HUES64 (cell line): ENCODE measurements around the gene SART3. TPM values are rescaled to one million over a fixed set of nuclear protein-coding genes. Genes with fewer than 3 reads are reported as not detected.
A peak's percentile ranks its signal among the peaks of the same experiment; 100 is the strongest.

ENCODE experiments used
- H3K27ac ChIP-seq: 2 replicates; pipeline ENCODE4 v1.7.0; 2013; ENCODE audit warnings: low read depth, low read length, inconsistent platforms
- H3K27me3 ChIP-seq: 2 replicates; pipeline ENCODE4 v1.6.1; 2013; ENCODE audit warnings: mild to moderate bottlenecking, low read length; ENCODE audit not compliant: insufficient read depth
- H3K36me3 ChIP-seq: 2 replicates; pipeline ENCODE4 v1.6.1; 2013; ENCODE audit warnings: mild to moderate bottlenecking, low read length; ENCODE audit not compliant: insufficient read depth
- H3K4me1 ChIP-seq: 2 replicates; pipeline ENCODE4 v1.6.1; 2013; ENCODE audit warnings: mild to moderate bottlenecking, low read length, moderate library complexity; ENCODE audit not compliant: insufficient read depth
- H3K4me3 ChIP-seq: 2 replicates; pipeline ENCODE4 v1.5.1; 2013; ENCODE audit warnings: mild to moderate bottlenecking, low read length, moderate library complexity
- H3K9ac ChIP-seq: 2 replicates; pipeline ENCODE4 v1.6.1; 2013; ENCODE audit warnings: mild to moderate bottlenecking, low read depth, low read length
- H3K9me3 ChIP-seq: 2 replicates; pipeline ENCODE4 v1.6.1; 2013; ENCODE audit warnings: low read depth, low read length; ENCODE audit not compliant: insufficient read depth
- WGBS: fragments of 150-250, 120-280 bp; methylation state at CpG from one replicate; pipeline ENCODE4 v1.1.7; 2013; ENCODE audit warnings: missing lambda C conversion rate; 5-methylcytosine and 5-hydroxymethylcytosine counted together
- polyA plus RNA-seq, 2 experiments: library from polyadenylated mRNA; stranded (reverse); fragments of 50-300 nt; gene quantifications; one replicate each; pipeline ENCODE4 v1.2.3, GENCODE V29; 2013

SART3 gene, protein sequence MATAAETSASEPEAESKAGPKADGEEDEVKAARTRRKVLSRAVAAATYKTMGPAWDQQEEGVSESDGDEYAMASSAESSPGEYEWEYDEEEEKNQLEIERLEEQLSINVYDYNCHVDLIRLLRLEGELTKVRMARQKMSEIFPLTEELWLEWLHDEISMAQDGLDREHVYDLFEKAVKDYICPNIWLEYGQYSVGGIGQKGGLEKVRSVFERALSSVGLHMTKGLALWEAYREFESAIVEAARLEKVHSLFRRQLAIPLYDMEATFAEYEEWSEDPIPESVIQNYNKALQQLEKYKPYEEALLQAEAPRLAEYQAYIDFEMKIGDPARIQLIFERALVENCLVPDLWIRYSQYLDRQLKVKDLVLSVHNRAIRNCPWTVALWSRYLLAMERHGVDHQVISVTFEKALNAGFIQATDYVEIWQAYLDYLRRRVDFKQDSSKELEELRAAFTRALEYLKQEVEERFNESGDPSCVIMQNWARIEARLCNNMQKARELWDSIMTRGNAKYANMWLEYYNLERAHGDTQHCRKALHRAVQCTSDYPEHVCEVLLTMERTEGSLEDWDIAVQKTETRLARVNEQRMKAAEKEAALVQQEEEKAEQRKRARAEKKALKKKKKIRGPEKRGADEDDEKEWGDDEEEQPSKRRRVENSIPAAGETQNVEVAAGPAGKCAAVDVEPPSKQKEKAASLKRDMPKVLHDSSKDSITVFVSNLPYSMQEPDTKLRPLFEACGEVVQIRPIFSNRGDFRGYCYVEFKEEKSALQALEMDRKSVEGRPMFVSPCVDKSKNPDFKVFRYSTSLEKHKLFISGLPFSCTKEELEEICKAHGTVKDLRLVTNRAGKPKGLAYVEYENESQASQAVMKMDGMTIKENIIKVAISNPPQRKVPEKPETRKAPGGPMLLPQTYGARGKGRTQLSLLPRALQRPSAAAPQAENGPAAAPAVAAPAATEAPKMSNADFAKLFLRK
- polyA plus RNA-seq (2013, experiment 1 of 2) = 55.9 TPM
- polyA plus RNA-seq (2013, experiment 2 of 2) = 51.0 TPM

- H3K9ac ChIP-seq = peak within 1 kb of the TSS; percentile 96
- H3K27me3 ChIP-seq = no peaks in the 10 kb centered on the region
- H3K9me3 ChIP-seq = no peaks in the 10 kb centered on the region
- peaks cover 4% of the 10 kb centered on the region; the same call in 1 of the 2 replicates for H3K4me1 ChIP-seq
- H3K4me3 ChIP-seq = peak within 1 kb of the TSS; percentile 89
- peak within 1 kb of the TSS; percentile 95 for H3K27ac ChIP-seq
- under 1% methylated on average over 57 of the region's 57 CpGs for WGBS
- H3K36me3 ChIP-seq = peaks cover 46% of the 10 kb centered on the region
Observed at GRCh38 chr12:108560752-108561719, at the start of gene SART3. Gene SART3, minus strand, starts transcription at chr12:108561173. Its CDS starts 19 bp downstream, at chr12:108561154.

DNA sequence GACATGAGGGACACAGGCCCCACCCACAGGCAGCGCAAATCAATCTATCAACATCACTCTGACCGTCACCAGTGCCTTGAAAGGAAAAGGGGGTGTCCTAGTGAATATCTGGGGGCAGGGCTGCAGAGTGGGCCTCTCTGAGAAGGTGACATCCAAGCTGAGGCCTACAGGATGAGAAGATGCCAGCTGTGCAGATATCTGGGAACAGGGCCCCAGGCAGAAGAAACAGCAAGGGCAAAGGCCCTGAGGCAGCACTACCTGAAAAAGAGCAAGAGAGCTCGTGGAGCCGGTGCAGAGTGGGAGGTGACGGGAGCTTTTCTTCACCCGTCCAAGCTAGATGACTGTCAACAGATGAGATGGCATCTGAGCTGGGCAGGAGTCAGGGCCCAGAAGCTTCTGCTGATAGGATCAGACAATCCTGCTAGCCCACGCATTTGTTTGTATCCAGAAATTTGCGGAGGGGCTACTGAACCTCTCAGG is 49.4 kb upstream of the SART3 start:
- no peaks in the 10 kb centered on the region for H3K9me3 ChIP-seq
- no peak overlapping the region for H3K9ac ChIP-seq
- WGBS = 91% methylated on average over 7 of the region's 8 CpGs
- H3K27me3 ChIP-seq = no peaks in the 10 kb centered on the region
- no peak overlapping the region for H3K4me3 ChIP-seq
- H3K4me1 ChIP-seq = no peaks in the 10 kb centered on the region
- no peaks in the 10 kb centered on the region for H3K36me3 ChIP-seq
- no peak overlapping the region for H3K27ac ChIP-seq

- Histone ChIP-seq H3K27me3 (no peaks in the 10 kb centered on the region), H3K9ac (no peak overlapping the region), H3K9me3 (no peaks in the 10 kb centered on the region), H3K27ac (no peak overlapping the region), H3K4me1 (no peaks in the 10 kb centered on the region), H3K36me3 (no peaks in the 10 kb centered on the region), H3K4me3 (no peak overlapping the region)
- WGBS = 81% methylated on average over 20 of the region's 21 CpGs
Observed at GRCh38 chr12:108609537-108610335, 48.8 kb upstream of the SART3 start.

GRCh38 chr12:108608616-108609015 is 47.6 kb upstream of the SART3 start:
- Histone ChIP-seq H3K27ac (no peak overlapping the region), H3K9me3 (no peaks in the 10 kb centered on the region), H3K4me3 (no peak overlapping the region), H3K9ac (no peak overlapping the region), H3K27me3 (no peaks in the 10 kb centered on the region), H3K36me3 (no peaks in the 10 kb centered on the region), H3K4me1 (0 out of 2 replicates have a peak, but pooled peaks cover 4% of the 10 kb centered on the region)
- 89% methylated on average over 5 of the region's 5 CpGs for WGBS

DNA sequence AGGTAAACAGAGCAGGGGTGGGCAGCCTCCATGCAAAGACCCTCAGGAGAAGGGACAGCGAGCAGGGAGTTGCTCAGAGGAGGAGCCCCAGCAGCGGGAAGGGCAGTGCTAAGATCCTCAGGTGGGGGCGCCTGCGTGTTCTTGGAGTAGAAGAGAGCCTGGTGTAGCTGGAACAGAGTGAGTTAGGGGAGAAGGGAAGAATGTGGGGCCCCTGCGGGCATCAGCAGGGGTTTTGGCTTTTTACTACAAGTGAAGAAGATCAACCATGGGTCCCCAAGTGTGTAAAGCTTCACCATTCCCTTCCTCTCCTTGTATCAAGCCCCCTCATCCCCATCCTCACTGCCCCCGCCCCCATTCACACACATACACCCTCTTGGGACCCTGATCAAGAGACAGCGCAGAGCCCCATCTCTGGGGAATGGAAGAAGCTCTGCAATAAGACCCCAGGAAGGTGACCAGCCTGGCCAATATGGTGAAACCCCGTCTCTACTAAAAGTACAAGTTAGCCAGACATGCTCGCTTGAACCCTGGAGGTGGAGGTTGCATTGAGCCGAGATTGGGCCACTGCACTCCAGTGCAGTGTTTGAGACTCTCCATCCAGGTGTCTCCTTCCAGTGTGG is 47.1 kb upstream of the SART3 start:
- Histone ChIP-seq H3K36me3 (no peaks in the 10 kb centered on the region), H3K4me1 (0 out of 2 replicates have a peak, but pooled peaks cover 4% of the 10 kb centered on the region), H3K27ac (no peak overlapping the region), H3K4me3 (no peak overlapping the region), H3K9me3 (no peaks in the 10 kb centered on the region), H3K27me3 (no peaks in the 10 kb centered on the region), H3K9ac (no peak overlapping the region)
- WGBS = 88% methylated on average over 10 of the region's 10 CpGs

GRCh38 chr12:108606492-108606891 is 45.5 kb upstream of the SART3 start:
- H3K27ac ChIP-seq = no peak overlapping the region

DNA sequence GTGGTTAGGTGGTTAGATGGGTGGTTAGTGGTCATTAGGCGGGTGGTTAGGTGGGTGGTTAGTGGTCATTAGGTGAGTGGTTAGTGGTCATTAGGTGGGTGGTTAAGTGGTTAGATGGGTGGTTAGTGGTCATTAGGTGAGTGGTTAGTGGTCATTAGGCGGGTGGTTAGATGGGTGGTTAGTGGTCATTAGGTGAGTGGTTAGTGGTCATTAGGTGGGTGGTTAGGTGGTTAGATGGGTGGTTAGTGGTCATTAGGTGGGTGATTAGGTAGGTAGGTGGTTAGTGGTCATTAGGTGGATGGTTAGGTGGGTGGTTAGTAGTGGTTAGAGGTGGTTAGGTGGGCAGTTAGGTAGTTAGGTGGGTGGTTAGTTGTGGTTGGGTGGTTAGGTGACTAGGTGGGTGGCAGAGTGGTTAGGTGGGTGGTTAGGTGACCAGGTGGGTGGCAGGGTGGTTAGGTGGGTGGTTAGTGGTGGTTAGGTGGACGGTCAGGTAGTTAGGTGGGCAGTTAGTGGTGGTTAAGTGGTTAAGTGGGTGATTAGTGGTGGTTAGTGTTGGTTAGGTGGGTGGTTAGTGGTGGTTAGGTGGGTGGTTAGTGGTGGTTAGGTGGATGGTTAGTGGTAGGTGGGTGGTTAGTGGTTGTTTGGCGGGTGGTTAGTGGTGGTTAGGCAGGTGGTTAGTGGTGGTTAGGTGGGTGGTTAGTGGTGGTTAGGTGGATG is 44.9 kb upstream of the SART3 start:
- Histone ChIP-seq H3K27me3 (no peaks in the 10 kb centered on the region), H3K4me3 (no peak overlapping the region), H3K9me3 (no peaks in the 10 kb centered on the region), H3K27ac (no peak overlapping the region), H3K4me1 (0 out of 2 replicates have a peak, but pooled peaks cover 4% of the 10 kb centered on the region), H3K9ac (no peak overlapping the region), H3K36me3 (no peaks in the 10 kb centered on the region)
- WGBS = 93% methylated on average over 4 of the region's 4 CpGs

More at GRCh38 chr12:108606492-108606891, 45.5 kb upstream of the SART3 start:
- Histone ChIP-seq H3K36me3 (no peaks in the 10 kb centered on the region), H3K4me3 (no peak overlapping the region), H3K9me3 (no peaks in the 10 kb centered on the region), H3K27me3 (no peaks in the 10 kb centered on the region), H3K4me1 (0 out of 2 replicates have a peak, but pooled peaks cover 4% of the 10 kb centered on the region), H3K9ac (no peak overlapping the region)
- 92% methylated on average over 9 of the region's 9 CpGs for WGBS

GRCh38 chr12:108605000-108605689 is 44.2 kb upstream of the SART3 start:
- H3K9me3 ChIP-seq = no peaks in the 10 kb centered on the region
- WGBS = 90% methylated on average over 3 of the region's 3 CpGs

More at GRCh38 chr12:108605000-108605689, 44.2 kb upstream of the SART3 start:
- Histone ChIP-seq H3K4me1 (0 out of 2 replicates have a peak, but pooled peaks cover 4% of the 10 kb centered on the region), H3K27ac (no peak overlapping the region), H3K4me3 (no peak overlapping the region), H3K27me3 (no peaks in the 10 kb centered on the region), H3K9ac (no peak overlapping the region), H3K36me3 (no peaks in the 10 kb centered on the region)
